ENCODE results near the gene TEX35. TPM values are rescaled to one million over a fixed set of nuclear protein-coding genes. Genes with fewer than 3 reads are reported as not detected.

The TEX35 gene
- total RNA-seq, 2 experiments from 2014 or later: not detected

DNA sequence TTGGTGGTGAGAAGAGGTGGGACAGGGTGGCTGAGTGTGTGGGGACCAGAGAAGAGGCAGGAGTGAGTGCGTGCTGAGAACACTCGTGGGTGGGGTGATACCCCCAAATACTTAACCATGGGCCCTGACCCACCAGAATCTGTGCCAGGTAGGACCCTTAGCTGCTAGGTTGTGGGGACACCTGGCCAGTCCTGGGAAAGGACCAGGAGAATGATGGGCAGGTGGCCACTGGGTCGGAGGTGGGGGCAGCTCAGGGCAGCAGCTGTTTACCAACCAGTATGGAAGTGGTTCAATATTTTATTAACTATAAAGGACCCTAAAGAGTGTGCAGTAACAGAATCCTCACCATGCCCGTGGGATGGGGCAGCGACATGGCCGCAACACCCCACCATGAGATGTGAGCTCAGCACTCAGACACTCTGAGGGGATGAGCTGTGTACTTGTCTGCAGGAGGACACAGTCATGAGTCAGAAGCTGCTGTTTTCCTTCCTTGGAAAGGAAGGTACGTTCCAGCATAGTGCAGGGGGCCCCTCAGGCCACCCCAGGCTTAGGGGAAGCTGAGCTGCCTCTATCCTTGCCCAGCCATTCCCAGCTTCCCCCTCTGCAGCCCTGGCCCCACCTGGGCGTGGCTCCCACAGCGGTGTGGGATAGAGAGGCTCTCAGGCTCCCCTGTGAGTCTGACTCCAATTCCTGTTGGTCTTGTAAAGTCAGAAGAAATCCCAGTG is 25.4 kb downstream of the TEX35 start:
- ATAC-seq (no peak), DNase-seq (no peak)
- Mint-ChIP-seq H3K9me3 (ENCODE audit: insufficient read depth) (no peaks in the 10 kb centered on the region), H3K36me3 (ENCODE audit: low read depth) (no peaks in the 10 kb centered on the region), H3K27ac (no peak overlapping the region), H3K4me3 (no peak overlapping the region), H3K27me3 (ENCODE audit: low read depth) (no peaks in the 10 kb centered on the region), H3K4me1 (ENCODE audit: low read depth) (peaks cover 3% of the 10 kb centered on the region)
- CTCF ChIA-PET: interaction anchor here (1.4 to 5.7 kb wide), 2 partner anchors 10 to 465 kb away, joined by 3 to 40 read pairs; no protein-coding TSS in a partner anchor
- POLR2A ChIA-PET: no interaction called here

DNA sequence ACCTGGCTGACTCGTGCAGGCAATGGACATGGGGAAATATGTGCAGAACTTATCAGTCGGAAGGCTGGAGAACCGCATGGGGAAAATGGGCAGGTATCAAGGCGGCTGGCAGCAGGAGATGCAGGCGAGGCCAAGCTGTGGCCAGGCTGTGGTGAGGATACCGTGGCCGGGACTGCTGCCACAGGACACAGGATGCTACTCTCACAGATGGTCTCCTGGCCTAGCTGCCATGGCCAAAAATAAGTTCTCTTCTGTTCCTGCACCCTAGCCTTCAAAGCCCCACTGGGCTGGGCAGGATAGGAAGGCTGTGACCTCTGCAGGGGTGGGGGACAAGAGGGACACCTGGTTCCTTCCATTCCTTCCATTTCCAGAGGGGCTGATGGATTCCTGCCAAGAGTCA is 26.4 kb downstream of the TEX35 start:
- Mint-ChIP-seq H3K27me3 (ENCODE audit: low read depth) (no peaks in the 10 kb centered on the region), H3K27ac (no peak overlapping the region), H3K4me3 (no peak overlapping the region), H3K4me1 (ENCODE audit: low read depth) (peaks cover 4% of the 10 kb centered on the region), H3K36me3 (ENCODE audit: low read depth) (no peaks in the 10 kb centered on the region), H3K9me3 (ENCODE audit: insufficient read depth) (no peaks in the 10 kb centered on the region)
- ATAC-seq: no peak
- ChIA-PET CTCF (interaction anchor here (5.7 kb wide), 1 partner anchor 464 kb away, joined by 40 read pairs; no protein-coding TSS in a partner anchor), POLR2A (no interaction called here)
- no peak for DNase-seq

- ChIA-PET POLR2A (no interaction called here), CTCF (interaction anchor here (1.1 to 5.7 kb wide), 4 partner anchors 8 to 463 kb away, joined by 3 to 40 read pairs (median 10); no protein-coding TSS in a partner anchor)
- no peak for ATAC-seq
- Mint-ChIP-seq H3K27me3 (ENCODE audit: low read depth) (no peaks in the 10 kb centered on the region), H3K9me3 (ENCODE audit: insufficient read depth) (no peaks in the 10 kb centered on the region), H3K4me3 (no peak overlapping the region), H3K27ac (no peak overlapping the region), H3K4me1 (ENCODE audit: low read depth) (peaks cover 4% of the 10 kb centered on the region), H3K36me3 (ENCODE audit: low read depth) (no peaks in the 10 kb centered on the region)
- DNase-seq: no peak
Observed at GRCh38 chr1:178540204-178540603, 27.3 kb downstream of the TEX35 start.

DNA sequence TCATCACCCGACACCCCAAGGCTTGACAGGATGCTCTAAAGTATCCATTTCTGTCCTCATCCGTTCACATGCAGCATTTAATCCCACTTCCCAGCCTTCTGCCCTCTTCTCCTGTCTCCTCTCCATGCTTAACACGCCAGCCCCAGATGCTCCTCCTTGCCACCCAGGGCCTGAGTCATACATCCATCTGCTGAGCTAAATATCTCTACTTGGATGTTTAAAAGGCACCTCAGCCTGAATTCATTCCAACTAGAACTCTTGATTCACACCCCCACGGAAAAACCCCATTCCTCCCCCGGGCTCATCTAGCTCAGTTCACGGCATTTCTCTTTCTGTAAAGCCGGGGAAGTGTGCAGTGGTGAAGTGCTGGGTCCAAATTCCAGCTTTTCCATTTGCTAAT is 27.7 kb downstream of the TEX35 start:
- ChIA-PET CTCF (interaction anchor here (1.1 to 5.7 kb wide), 4 partner anchors 9 to 463 kb away, joined by 3 to 40 read pairs (median 10); no protein-coding TSS in a partner anchor), POLR2A (no interaction called here)
- DNase-seq: no peak
- no peaks in the 10 kb centered on the region for H3K9me3 Mint-ChIP-seq (ENCODE audit: insufficient read depth)
- no peaks in the 10 kb centered on the region for H3K36me3 Mint-ChIP-seq (ENCODE audit: low read depth)
- no peaks in the 10 kb centered on the region for H3K27me3 Mint-ChIP-seq (ENCODE audit: low read depth)
- no peak overlapping the region for H3K4me3 Mint-ChIP-seq
- no peak overlapping the region for H3K27ac Mint-ChIP-seq
- peaks cover 4% of the 10 kb centered on the region for H3K4me1 Mint-ChIP-seq (ENCODE audit: low read depth)
- ATAC-seq: no peak

GRCh38 chr1:178541379-178541778 is 28.5 kb downstream of the TEX35 start:
- no peak overlapping the region for H3K27ac Mint-ChIP-seq
- H3K4me1 Mint-ChIP-seq (ENCODE audit: low read depth): peaks cover 4% of the 10 kb centered on the region
- no peaks in the 10 kb centered on the region for H3K9me3 Mint-ChIP-seq (ENCODE audit: insufficient read depth)
- CTCF ChIA-PET: interaction anchor here (0.7 to 5.7 kb wide), 6 partner anchors 8 to 535 kb away, joined by 3 to 40 read pairs (median 4); no protein-coding TSS in a partner anchor
- DNase-seq (no peak), ATAC-seq (no peak)
- no peaks in the 10 kb centered on the region for H3K27me3 Mint-ChIP-seq (ENCODE audit: low read depth)
- H3K4me3 Mint-ChIP-seq: peak overlapping the region; percentile 86
- POLR2A ChIA-PET: no interaction called here
- H3K36me3 Mint-ChIP-seq (ENCODE audit: low read depth): no peaks in the 10 kb centered on the region

DNA sequence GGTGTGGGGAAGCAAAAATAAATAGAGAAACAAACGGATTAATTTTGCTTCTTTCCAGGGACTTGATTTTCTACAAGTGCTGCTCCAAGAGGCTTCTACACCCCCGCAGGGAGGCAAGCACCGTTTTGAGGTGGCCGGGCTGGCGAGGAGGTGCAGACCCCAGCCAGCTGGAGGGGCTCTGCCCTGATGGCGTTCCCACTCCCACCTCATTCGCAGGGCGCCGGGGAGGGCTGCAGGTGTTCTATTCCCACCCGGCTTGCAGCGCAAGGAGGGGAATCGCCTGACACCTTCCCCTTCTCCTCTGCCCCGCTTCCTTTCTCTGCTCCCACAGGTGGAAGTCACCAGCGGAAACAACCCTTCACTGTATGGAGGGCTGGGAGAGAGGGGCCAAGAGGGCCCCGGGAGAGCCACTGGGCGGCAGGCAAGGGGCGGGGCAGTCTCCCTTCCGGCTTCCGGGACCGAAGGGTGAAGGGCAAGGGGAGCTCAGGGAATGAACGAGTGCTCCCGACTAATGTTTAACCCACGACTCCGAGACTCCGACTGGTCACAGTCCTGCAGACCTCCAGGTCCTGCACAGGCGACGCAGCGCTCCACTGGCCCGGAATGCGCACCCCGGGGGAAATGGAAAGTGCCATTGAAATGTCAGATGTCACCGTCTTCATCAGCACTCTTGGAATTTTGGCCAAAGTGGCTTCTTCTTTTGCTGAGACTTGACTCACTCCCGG is 29.1 kb downstream of the TEX35 start:
- Mint-ChIP-seq H3K27ac (peak overlapping the region; percentile 91), H3K4me1 (ENCODE audit: low read depth) (peaks cover 4% of the 10 kb centered on the region), H3K9me3 (ENCODE audit: insufficient read depth) (no peaks in the 10 kb centered on the region), H3K36me3 (ENCODE audit: low read depth) (no peaks in the 10 kb centered on the region), H3K27me3 (ENCODE audit: low read depth) (no peaks in the 10 kb centered on the region), H3K4me3 (peak overlapping the region; percentile 86)
- ChIA-PET CTCF (interaction anchor here (0.6 to 5.7 kb wide), 10 partner anchors 9 to 539 kb away, joined by 3 to 40 read pairs (median 3); no protein-coding TSS in a partner anchor), POLR2A (no interaction called here)
- DNase-seq (peak; percentile 54), ATAC-seq (peak; percentile 75)

DNA sequence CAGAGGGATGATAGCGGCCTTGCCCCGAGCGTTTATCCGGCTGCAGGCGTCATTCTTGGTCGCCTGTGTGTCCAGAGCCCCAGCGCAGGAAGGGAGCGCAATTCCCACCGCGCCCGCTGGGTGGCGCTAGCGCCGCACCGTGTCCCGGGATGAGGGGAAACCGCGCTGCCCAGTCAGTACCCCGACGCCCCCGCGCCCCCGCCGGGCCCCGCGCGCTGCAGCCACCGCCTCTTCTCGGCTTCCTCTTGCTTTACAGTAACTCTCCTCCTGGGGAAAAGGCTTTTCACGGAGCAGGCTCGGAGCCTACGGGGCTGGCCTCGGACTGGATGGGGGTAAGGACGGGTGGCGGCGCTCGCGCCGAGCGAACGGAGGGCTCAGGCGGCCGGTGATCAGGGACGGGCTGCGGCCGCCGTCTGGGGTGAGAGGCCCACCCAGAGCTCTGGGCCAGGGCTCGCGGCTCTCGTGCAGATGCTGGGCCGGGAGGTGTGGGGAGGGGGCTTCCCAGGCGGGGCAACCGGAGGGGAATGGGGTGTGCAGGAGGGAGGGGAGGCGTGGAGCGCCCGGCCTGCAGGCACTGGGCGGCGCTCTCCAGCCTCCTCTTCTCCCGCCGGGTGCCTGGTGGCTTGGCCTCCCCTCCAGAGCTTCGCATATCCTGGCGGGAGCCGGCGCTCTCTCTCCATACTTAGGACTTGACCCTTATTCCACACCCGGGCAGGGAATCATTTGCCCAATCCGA is 29.8 kb downstream of the TEX35 start:
- peak overlapping the region; percentile 86 for H3K4me3 Mint-ChIP-seq
- ATAC-seq (peak; percentile 94), DNase-seq (peak; percentile 87)
- ChIA-PET POLR2A (no interaction called here), CTCF (interaction anchor here (0.5 to 5.7 kb wide), 10 partner anchors 11 to 538 kb away, joined by 3 to 40 read pairs (median 3); no protein-coding TSS in a partner anchor)
- no peaks in the 10 kb centered on the region for H3K9me3 Mint-ChIP-seq (ENCODE audit: insufficient read depth)
- peaks cover 4% of the 10 kb centered on the region for H3K4me1 Mint-ChIP-seq (ENCODE audit: low read depth)
- H3K27ac Mint-ChIP-seq: peak overlapping the region; percentile 91
- no peaks in the 10 kb centered on the region for H3K27me3 Mint-ChIP-seq (ENCODE audit: low read depth)
- no peaks in the 10 kb centered on the region for H3K36me3 Mint-ChIP-seq (ENCODE audit: low read depth)

- ATAC-seq: no peak
- peak overlapping the region; percentile 39 for H3K27ac Mint-ChIP-seq
- H3K36me3 Mint-ChIP-seq (ENCODE audit: low read depth): no peaks in the 10 kb centered on the region
- peak overlapping the region; percentile 86 for H3K4me3 Mint-ChIP-seq
- ChIA-PET POLR2A (no interaction called here), CTCF (interaction anchor here (0.5 to 5.7 kb wide), 6 partner anchors 206 to 538 kb away, joined by 3 to 40 read pairs (median 3); no protein-coding TSS in a partner anchor)
- H3K27me3 Mint-ChIP-seq (ENCODE audit: low read depth): no peaks in the 10 kb centered on the region
- no peak for DNase-seq
- no peaks in the 10 kb centered on the region for H3K9me3 Mint-ChIP-seq (ENCODE audit: insufficient read depth)
- peaks cover 4% of the 10 kb centered on the region for H3K4me1 Mint-ChIP-seq (ENCODE audit: low read depth)
Observed at GRCh38 chr1:178543290-178543607, 30.3 kb downstream of the TEX35 start.

DNA sequence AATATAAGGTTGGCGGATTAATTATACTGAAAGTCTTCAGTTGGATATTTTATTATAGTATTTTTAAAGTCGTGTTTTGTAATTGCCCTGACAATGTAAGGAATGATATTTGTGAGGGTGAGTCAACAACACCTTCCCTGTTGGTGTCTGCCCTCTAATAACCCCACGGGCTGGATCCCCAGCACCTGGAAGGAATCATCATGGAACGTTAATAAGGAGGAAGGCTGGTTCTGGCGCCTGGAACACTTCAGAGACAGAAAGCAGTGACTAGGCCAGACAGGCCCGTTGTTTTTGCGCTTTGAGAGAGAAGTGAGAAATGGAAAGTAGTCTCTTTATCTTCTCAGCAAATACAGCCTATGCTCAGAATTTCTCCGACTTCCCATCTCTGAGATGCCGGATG is 31.6 kb downstream of the TEX35 start:
- ChIA-PET POLR2A (no interaction called here), CTCF (interaction anchor here (0.7 to 1.6 kb wide), 3 partner anchors 12 to 208 kb away, joined by 3 to 4 read pairs (median 3); no protein-coding TSS in a partner anchor)
- no peaks in the 10 kb centered on the region for H3K27me3 Mint-ChIP-seq (ENCODE audit: low read depth)
- H3K9me3 Mint-ChIP-seq (ENCODE audit: insufficient read depth): no peaks in the 10 kb centered on the region
- no peaks in the 10 kb centered on the region for H3K36me3 Mint-ChIP-seq (ENCODE audit: low read depth)
- peaks cover 4% of the 10 kb centered on the region for H3K4me1 Mint-ChIP-seq (ENCODE audit: low read depth)
- H3K4me3 Mint-ChIP-seq: no peak overlapping the region
- ATAC-seq (no peak), DNase-seq (no peak)
- H3K27ac Mint-ChIP-seq: no peak overlapping the region

DNA sequence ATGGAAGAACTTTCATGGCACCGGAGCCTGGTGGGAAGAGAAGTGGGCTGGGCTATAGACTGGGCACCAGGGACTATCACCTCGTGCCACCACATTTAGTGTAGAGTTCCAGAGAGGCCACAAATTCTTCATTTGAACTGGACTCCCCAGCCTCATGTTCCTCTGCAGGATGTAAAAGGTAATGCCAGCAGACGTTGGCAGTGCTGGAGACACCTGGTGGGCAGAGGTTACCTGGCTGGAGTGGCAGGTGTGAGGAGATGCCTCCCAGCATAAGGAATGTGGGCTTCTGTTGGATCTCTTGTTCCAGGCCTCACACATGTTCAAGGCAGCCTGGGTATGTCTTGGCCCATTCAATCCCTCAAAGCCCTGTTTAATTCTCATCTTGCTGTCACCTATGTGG is 35.2 kb downstream of the TEX35 start:
- Mint-ChIP-seq H3K9me3 (ENCODE audit: insufficient read depth) (no peaks in the 10 kb centered on the region), H3K27ac (no peak overlapping the region), H3K27me3 (ENCODE audit: low read depth) (no peaks in the 10 kb centered on the region), H3K4me3 (no peak overlapping the region), H3K36me3 (ENCODE audit: low read depth) (no peaks in the 10 kb centered on the region), H3K4me1 (ENCODE audit: low read depth) (peaks cover 3% of the 10 kb centered on the region)
- DNase-seq: no peak
- ATAC-seq: no peak
- POLR2A ChIA-PET: no interaction called here
- CTCF ChIA-PET: interaction anchor here (1.9 to 2.6 kb wide), 3 partner anchors 16 to 454 kb away, joined by 5 to 9 read pairs (median 8); no protein-coding TSS in a partner anchor

DNA sequence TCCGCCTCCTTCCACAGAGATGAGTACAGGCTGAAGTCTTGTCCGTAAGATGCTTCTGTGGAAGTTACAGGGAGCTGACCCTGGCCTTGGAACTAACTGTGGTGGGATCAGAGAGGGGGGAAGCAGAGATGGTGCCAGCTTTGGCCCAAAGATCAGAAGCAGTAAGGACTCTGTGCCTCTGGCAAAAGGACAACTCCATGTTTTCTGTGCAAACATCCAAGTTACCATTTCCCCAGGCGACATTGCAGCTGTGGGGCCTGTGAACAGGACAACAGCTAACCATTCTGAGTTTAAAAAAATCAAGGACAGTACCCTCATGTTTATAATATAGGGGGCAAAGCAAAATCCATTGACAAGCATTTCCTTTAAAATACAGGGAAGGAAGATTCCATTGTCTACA is 38.4 kb downstream of the TEX35 start:
- H3K36me3 Mint-ChIP-seq (ENCODE audit: low read depth): no peaks in the 10 kb centered on the region
- POLR2A ChIA-PET: no interaction called here
- H3K4me1 Mint-ChIP-seq (ENCODE audit: low read depth): no peaks in the 10 kb centered on the region
- ATAC-seq (no peak), DNase-seq (no peak)
- no peaks in the 10 kb centered on the region for H3K27me3 Mint-ChIP-seq (ENCODE audit: low read depth)
- H3K4me3 Mint-ChIP-seq: no peak overlapping the region
- H3K27ac Mint-ChIP-seq: no peak overlapping the region
- peaks cover 18% of the 10 kb centered on the region for H3K9me3 Mint-ChIP-seq (ENCODE audit: insufficient read depth)
- CTCF ChIA-PET: no interaction called here
